ENCODE results near the gene RPL5.

Gene RPL5

GRCh38 chr1:92820551-92820950, 11.3 kb upstream of the RPL5 start:
- no peak for DNase-seq

- DNase-seq = no peak
Observed at GRCh38 chr1:92822879-92823278, 9.0 kb upstream of the RPL5 start.

- DNase-seq = no peak
Observed at GRCh38 chr1:92826792-92827191, 5.0 kb upstream of the RPL5 start.

GRCh38 chr1:92831368-92831761, 475 bp upstream of the RPL5 start:
- no peak for DNase-seq

- no peak for DNase-seq
Observed at GRCh38 chr1:92832537-92833114, 786 bp downstream of the RPL5 start.

GRCh38 chr1:92833840-92834239, 2.0 kb downstream of the RPL5 start:
- no peak for DNase-seq

- DNase-seq = no peak
Observed at GRCh38 chr1:92834617-92835016, 2.8 kb downstream of the RPL5 start.

- no peak for DNase-seq
Observed at GRCh38 chr1:92837062-92837461, 5.2 kb downstream of the RPL5 start.

GRCh38 chr1:92838519-92838918, 6.7 kb downstream of the RPL5 start:
- no peak for DNase-seq

- no peak for DNase-seq
Observed at GRCh38 chr1:92839442-92839841, 7.6 kb downstream of the RPL5 start.

- no peak for DNase-seq
Observed at GRCh38 chr1:92840600-92840999, 8.8 kb downstream of the RPL5 start.

GRCh38 chr1:92842082-92843045, 10.5 kb downstream of the RPL5 start:
- no peak for DNase-seq

GRCh38 chr1:92843046-92843423, 11.2 kb downstream of the RPL5 start:
- no peak for DNase-seq

GRCh38 chr1:92843429-92844352, 11.9 kb downstream of the RPL5 start:
- no peak for DNase-seq

GRCh38 chr1:92844439-92844838, 12.6 kb downstream of the RPL5 start:
- DNase-seq = no peak

- no peak for DNase-seq
Observed at GRCh38 chr1:92845908-92846307, 14.1 kb downstream of the RPL5 start.

- no peak for DNase-seq
Observed at GRCh38 chr1:92848201-92848600, 16.4 kb downstream of the RPL5 start.

- no peak for DNase-seq
Observed at GRCh38 chr1:92850019-92850418, 18.2 kb downstream of the RPL5 start.

- peak; percentile 62 for DNase-seq
Observed at GRCh38 chr1:92851729-92852128, 19.9 kb downstream of the RPL5 start.

GRCh38 chr1:92853299-92853698, 21.5 kb downstream of the RPL5 start:
- no peak for DNase-seq

- DNase-seq = peak; percentile 24
Observed at GRCh38 chr1:92854101-92854785, 22.4 kb downstream of the RPL5 start.

- DNase-seq = no peak
Observed at GRCh38 chr1:92855236-92855635, 23.4 kb downstream of the RPL5 start.

- no peak for DNase-seq
Observed at GRCh38 chr1:92857817-92858216, 26.0 kb downstream of the RPL5 start.

Data from NCI-H2171 (cell line).